Gastrocnemius medialis (tissue), 4 donors: ENCODE results near the gene ME3. TPM values are rescaled to one million over a fixed set of nuclear protein-coding genes. Genes with fewer than 3 reads are reported as not detected.

Experiments used
- ATAC-seq, 2 donors: fragments of 150-250 bp; one replicate each; pipeline ENCODE4 v1.9.1; 2016
- DNase-seq, 2 donors: peaks; one replicate each; pipeline ENCODE4 v3.0.0-alpha.2; 2019
- H3K27ac ChIP-seq, 4 donors: fragments of 200-600 bp; sonication (generic); 1 replicate in 1 of 4; 2 replicates in 3 of 4; pipeline ENCODE4 v1.5.1; 2016 to 2018; ENCODE audit warnings: mild to moderate bottlenecking in 2 of 4, moderate library complexity in 1 of 4
- H3K27me3 ChIP-seq, 3 donors: fragments of 200-600 bp; sonication (generic) in 2 of 3; 1 replicate in 1 of 3; 2 replicates in 2 of 3; pipeline versions ENCODE4 v1.5.1 to v1.6.0; 2016 to 2019; ENCODE audit warnings: mild to moderate bottlenecking in 1 of 3, moderate library complexity in 1 of 3
- H3K36me3 ChIP-seq, 2 donors: fragments of 200-600 bp; sonication (generic) in 1 of 2; one replicate each; pipeline ENCODE4 v1.5.1; 2017 to 2018
- H3K4me1 ChIP-seq, 2 donors: fragments of 200-600 bp; sonication (generic) in 1 of 2; one replicate each; pipeline ENCODE4 v1.5.1; 2016 to 2017; ENCODE audit warnings: mild to moderate bottlenecking in 2 of 2
- H3K4me3 ChIP-seq, 4 donors: fragments of 200-600 bp; sonication (generic) in 3 of 4; 1 replicate in 1 of 4; 2 replicates in 3 of 4; pipeline ENCODE4 v1.5.1; 2016 to 2019; ENCODE audit warnings: mild to moderate bottlenecking in 2 of 4
- H3K9me3 ChIP-seq, 3 donors: fragments of 200-600 bp; sonication (generic) in 2 of 3; 1 replicate in 1 of 3; 2 replicates in 2 of 3; pipeline ENCODE4 v1.5.1; 2016 to 2019
- CTCF ChIP-seq, 5 experiments: fragments of 450-650 bp in 3 of 5; fragments of 200-600 bp in 2 of 5; sonication (generic) in 2 of 5; IDR thresholded peaks in 4 of 5; conservative IDR thresholded peaks in 1 of 5; 1 replicate in 4 of 5; 2 replicates in 1 of 5; pipeline ENCODE4 v1.5.1; 2016 to 2019; ENCODE audit warnings: antibody characterized with exemption in 5 of 5, mild to moderate bottlenecking in 3 of 5, moderate library complexity in 3 of 5
- POLR2A ChIP-seq, 2 donors: fragments of 450-650 bp; IDR thresholded peaks; one replicate each; pipeline ENCODE4 v1.6.1; 2017; ENCODE audit warnings: antibody characterized with exemption in 2 of 2, mild to moderate bottlenecking in 2 of 2, moderate library complexity in 2 of 2
- in situ Hi-C, 4 donors: fragments of 200-750 bp; cut with MboI; loops; one replicate each; pipeline versions ENCODE4 v1.15.0 to v1.8.0; 2017; ENCODE audit warnings: low sequenced_read_pairs in 4 of 4
- intact Hi-C: fragments of 100-400 bp; cut with DNase I; formaldehyde crosslinking; loops from one replicate; pipeline ENCODE4 v1.15.1; 2023; ENCODE audit warnings: low total_unique reads
- total RNA-seq, 4 donors: library from RNA; depleted of rRNA; stranded (reverse); fragments of >200 nt; gene quantifications; one replicate each; pipeline versions ENCODE4 v1.1.0 to v1.2.3, GENCODE V29; 2016

ME3 gene
- total RNA-seq, 4 donors from 2014 or later: 4.2 to 17.0 (median 15.7) TPM

- no peaks in the 10 kb centered on the region for H3K36me3 ChIP-seq
- no peaks in the 10 kb centered on the region for H3K9me3 ChIP-seq
- ATAC-seq (no peak), DNase-seq (no peak)
- in situ Hi-C loops: no loop called here
- TF ChIP-seq CTCF (IDR thresholded peaks at IDR 0.05 in 4 of 5, conservative IDR thresholded peaks at IDR 0.05 in 1 of 5): no peak
- no peak for TF ChIP-seq POLR2A (IDR thresholded peaks at IDR 0.05)
- intact Hi-C loops: no loop called here
- H3K4me1 ChIP-seq: peaks cover 22 to 39% of the 10 kb centered on the region in 2 donors
- H3K27me3 ChIP-seq: no peaks in the 10 kb centered on the region
- no peak overlapping the region for H3K27ac ChIP-seq
- H3K4me3 ChIP-seq: no peak overlapping the region
Measured at GRCh38 chr11:86555866-86556265, 116.5 kb downstream of the ME3 start.

- ATAC-seq: no peak
- no peak for DNase-seq
- H3K36me3 ChIP-seq: no peaks in the 10 kb centered on the region
- H3K9me3 ChIP-seq: no peaks in the 10 kb centered on the region
- no peak for TF ChIP-seq CTCF (IDR thresholded peaks at IDR 0.05 in 4 of 5, conservative IDR thresholded peaks at IDR 0.05 in 1 of 5)
- no peak for TF ChIP-seq POLR2A (IDR thresholded peaks at IDR 0.05)
- in situ Hi-C loops: no loop called here
- intact Hi-C loops: no loop called here
- no peak overlapping the region for H3K4me3 ChIP-seq
- H3K27me3 ChIP-seq: no peaks in the 10 kb centered on the region
- peaks cover 23 to 44% of the 10 kb centered on the region in 2 donors for H3K4me1 ChIP-seq
- no peak overlapping the region for H3K27ac ChIP-seq
Measured at GRCh38 chr11:86555401-86555800, 117.0 kb downstream of the ME3 start.

- intact Hi-C loops (no loop called here), in situ Hi-C loops (no loop called here)
- DNase-seq: no peak
- TF ChIP-seq POLR2A (IDR thresholded peaks at IDR 0.05) (no peak), CTCF (IDR thresholded peaks at IDR 0.05 in 4 of 5, conservative IDR thresholded peaks at IDR 0.05 in 1 of 5) (no peak)
- Histone ChIP-seq H3K27me3 (no peaks in the 10 kb centered on the region), H3K4me3 (no peak overlapping the region), H3K27ac (peak overlapping the region; percentile 66 to 78 (median 68)), H3K4me1 (peaks cover 15 to 39% of the 10 kb centered on the region in 2 donors), H3K9me3 (no peaks in the 10 kb centered on the region), H3K36me3 (no peaks in the 10 kb centered on the region)
- ATAC-seq: no peak
Measured at GRCh38 chr11:86553265-86553664, 119.2 kb downstream of the ME3 start.

- Histone ChIP-seq H3K36me3 (no peaks in the 10 kb centered on the region), H3K27me3 (no peaks in the 10 kb centered on the region), H3K9me3 (no peaks in the 10 kb centered on the region), H3K4me1 (peaks cover 22 to 46% of the 10 kb centered on the region in 2 donors), H3K4me3 (no peak overlapping the region), H3K27ac (peak overlapping the region; percentile 66 to 78 (median 68))
- in situ Hi-C loops (no loop called here), intact Hi-C loops (no loop called here)
- ATAC-seq (peak in 1 of 2 donors; percentile 66), DNase-seq (no peak)
- TF ChIP-seq CTCF (IDR thresholded peaks at IDR 0.05 in 4 of 5, conservative IDR thresholded peaks at IDR 0.05 in 1 of 5) (no peak), POLR2A (IDR thresholded peaks at IDR 0.05) (no peak)
Measured at GRCh38 chr11:86551288-86552092, 120.9 kb downstream of the ME3 start.
